ENCODE measurements around the gene NOTCH3.

DNA sequence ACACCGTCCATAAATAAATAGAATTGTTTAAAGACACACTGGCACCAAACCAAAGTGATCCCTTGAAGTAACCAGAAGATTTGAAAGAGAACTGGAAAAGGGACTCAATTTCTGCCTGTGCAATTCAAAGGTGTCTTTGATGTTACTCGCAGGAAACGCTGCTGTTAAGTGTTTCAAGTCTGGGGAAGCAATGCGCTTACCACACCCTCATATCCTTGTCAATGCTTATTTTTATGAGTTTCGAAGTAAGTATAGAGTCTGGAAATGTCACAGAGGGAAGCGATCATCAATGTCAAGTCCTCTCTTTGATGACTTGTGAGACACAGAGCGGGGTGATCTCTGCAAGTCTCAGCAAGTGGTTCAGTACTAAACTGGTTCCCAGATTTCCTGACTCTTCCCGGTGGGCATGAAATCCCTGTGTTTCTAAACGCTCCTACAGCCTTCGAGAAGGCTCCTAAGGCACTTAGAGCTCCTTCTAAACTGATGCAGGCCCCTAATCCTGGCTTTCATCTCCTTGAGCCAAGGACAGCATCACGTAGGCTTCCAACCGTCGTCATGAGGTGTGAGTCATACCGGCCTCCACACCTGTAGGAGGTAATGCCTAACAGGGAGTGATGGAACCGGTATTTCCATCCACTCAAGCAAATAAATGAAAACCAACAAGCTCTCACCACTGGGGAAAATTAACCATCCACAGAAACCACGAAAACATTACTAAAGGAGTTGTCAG is 70.8 kb downstream of the NOTCH3 start:
- TF ChIP-seq, protein P1, sequence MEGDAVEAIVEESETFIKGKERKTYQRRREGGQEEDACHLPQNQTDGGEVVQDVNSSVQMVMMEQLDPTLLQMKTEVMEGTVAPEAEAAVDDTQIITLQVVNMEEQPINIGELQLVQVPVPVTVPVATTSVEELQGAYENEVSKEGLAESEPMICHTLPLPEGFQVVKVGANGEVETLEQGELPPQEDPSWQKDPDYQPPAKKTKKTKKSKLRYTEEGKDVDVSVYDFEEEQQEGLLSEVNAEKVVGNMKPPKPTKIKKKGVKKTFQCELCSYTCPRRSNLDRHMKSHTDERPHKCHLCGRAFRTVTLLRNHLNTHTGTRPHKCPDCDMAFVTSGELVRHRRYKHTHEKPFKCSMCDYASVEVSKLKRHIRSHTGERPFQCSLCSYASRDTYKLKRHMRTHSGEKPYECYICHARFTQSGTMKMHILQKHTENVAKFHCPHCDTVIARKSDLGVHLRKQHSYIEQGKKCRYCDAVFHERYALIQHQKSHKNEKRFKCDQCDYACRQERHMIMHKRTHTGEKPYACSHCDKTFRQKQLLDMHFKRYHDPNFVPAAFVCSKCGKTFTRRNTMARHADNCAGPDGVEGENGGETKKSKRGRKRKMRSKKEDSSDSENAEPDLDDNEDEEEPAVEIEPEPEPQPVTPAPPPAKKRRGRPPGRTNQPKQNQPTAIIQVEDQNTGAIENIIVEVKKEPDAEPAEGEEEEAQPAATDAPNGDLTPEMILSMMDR (conservative IDR thresholded peaks at IDR 0.05; ENCODE audit: low read depth, low read length) = no peak
- TF ChIP-seq EZH2phosphoT487 (IDR thresholded peaks at IDR 0.05; ENCODE audit: borderline replicate concordance, low read length) = no peak
- no peak for TF ChIP-seq EZH2 (IDR thresholded peaks at IDR 0.05; ENCODE audit: low read length, unreplicated experiment)

Measured in PC-3 (cell line).